Natural killer cell (primary cell): Measurements from ENCODE around the gene PHACTR1. TPM values are rescaled to one million over a fixed set of nuclear protein-coding genes. Genes with fewer than 3 reads are reported as not detected.

Experiments used
- ATAC-seq, 3 donors: fragments of 150-1000 bp in 2 of 3; fragments of 200-7000 bp in 1 of 3; cut with Tn5 transposase; 1 replicate in 1 of 3; 2 replicates in 2 of 3; pipeline ENCODE4 v1.10.0; 2021; ENCODE audit warnings: mild to moderate bottlenecking in 2 of 3, moderate library complexity in 2 of 3
- DNase-seq, 2 donors: peaks; one replicate each; pipeline versions ENCODE4 v3.0.0 to v3.0.0-alpha.2; 2013 to 2021; ENCODE audit warnings: mixed read lengths in 1 of 2
- H3K27ac ChIP-seq: one replicate; pipeline ENCODE4 v1.5.1; 2013; ENCODE audit warnings: mild to moderate bottlenecking, low read length
- H3K27me3 ChIP-seq: one replicate; pipeline ENCODE4 v1.6.1; 2013; ENCODE audit warnings: low read length; ENCODE audit not compliant: control insufficient read depth, insufficient read depth
- H3K36me3 ChIP-seq: one replicate; pipeline ENCODE4 v1.6.1; 2013; ENCODE audit warnings: low read length; ENCODE audit not compliant: control insufficient read depth, insufficient read depth
- H3K4me1 ChIP-seq: one replicate; pipeline ENCODE4 v1.6.1; 2013; ENCODE audit warnings: low read length; ENCODE audit not compliant: control insufficient read depth, insufficient read depth
- H3K4me3 ChIP-seq: one replicate; pipeline ENCODE4 v1.5.1; 2013; ENCODE audit warnings: low read length
- H3K9me3 ChIP-seq: one replicate; pipeline ENCODE4 v1.6.1; 2013; ENCODE audit warnings: low read length; ENCODE audit not compliant: control insufficient read depth, insufficient read depth
- H3K27ac Mint-ChIP-seq, 2 donors: one replicate each; pipeline ENCODE4 v1.8.0; 2022; ENCODE audit warnings: mild to moderate bottlenecking in 2 of 2, mixed read lengths in 2 of 2, moderate library complexity in 1 of 2
- H3K27me3 Mint-ChIP-seq, 2 donors: one replicate each; pipeline ENCODE4 v1.8.0; 2022; ENCODE audit warnings: low read depth in 2 of 2, mixed read lengths in 2 of 2
- H3K36me3 Mint-ChIP-seq: one replicate; pipeline ENCODE4 v1.8.0; 2022; ENCODE audit warnings: mixed read lengths
- H3K4me1 Mint-ChIP-seq, 2 donors: one replicate each; pipeline ENCODE4 v1.8.0; 2022; ENCODE audit warnings: mixed read lengths in 2 of 2
- H3K4me3 Mint-ChIP-seq: one replicate; pipeline ENCODE4 v1.8.0; 2022; ENCODE audit warnings: mild to moderate bottlenecking, moderate library complexity, mixed read lengths
- H3K9me3 Mint-ChIP-seq, 2 donors: one replicate each; pipeline ENCODE4 v1.8.0; 2022; ENCODE audit warnings: mixed read lengths in 2 of 2
- CTCF ChIP-seq: fragments of 200-600 bp; IDR thresholded peaks from one replicate; pipeline ENCODE4 v1.8.0; 2022; ENCODE audit warnings: antibody characterized with exemption
- WGBS: methylation state at CpG from one replicate; pipeline ENCODE4 v1.1.7; 2013; ENCODE audit warnings: missing lambda C conversion rate; ENCODE audit not compliant: insufficient coverage; 5-methylcytosine and 5-hydroxymethylcytosine counted together
- intact Hi-C: fragments of 100-400 bp; cut with micrococcal nuclease; formaldehyde crosslinking; loops from one replicate; pipeline ENCODE4 v1.14.2; 2022
- total RNA-seq, 4 donors: library from RNA; stranded (reverse); fragments of 120-200 nt in 1 of 4; gene quantifications; one replicate each; pipeline versions ENCODE4 v1.2.3 to v1.2.4, GENCODE V29; 2013 to 2022

The PHACTR1 gene
- total RNA-seq, 3 donors from 2014 or later (not counting 1 experiment from before 2014, with no cell fraction given): 5.2 to 19.0 (median 5.4) TPM

GRCh38 chr6:13074415-13075140 is 358.0 kb downstream of the PHACTR1 start:
- Mint-ChIP-seq H3K4me1 (no peaks in the 10 kb centered on the region), H3K27ac (no peak overlapping the region)
- 94% methylated on average over 2 of the region's 3 CpGs for WGBS

GRCh38 chr6:13075141-13075845 is 358.7 kb downstream of the PHACTR1 start:
- H3K4me1 Mint-ChIP-seq: no peaks in the 10 kb centered on the region
- 80% methylated on average over 7 of the region's 7 CpGs for WGBS
- DNase-seq (no peak), ATAC-seq (no peak)
- intact Hi-C loops: no loop called here
- H3K27me3 Mint-ChIP-seq: peaks cover 23 to 36% of the 10 kb centered on the region in 2 donors
- H3K9me3 ChIP-seq: no peaks in the 10 kb centered on the region
- no peaks in the 10 kb centered on the region for H3K4me1 ChIP-seq
- H3K27ac Mint-ChIP-seq: no peak overlapping the region
- H3K27me3 ChIP-seq: peaks cover 2% of the 10 kb centered on the region
- no peaks in the 10 kb centered on the region for H3K9me3 Mint-ChIP-seq
- H3K4me3 Mint-ChIP-seq: no peak overlapping the region
- H3K27ac ChIP-seq: no peak overlapping the region
- no peak overlapping the region for H3K4me3 ChIP-seq
- TF ChIP-seq CTCF: no peak
- H3K36me3 ChIP-seq: no peaks in the 10 kb centered on the region
- no peaks in the 10 kb centered on the region for H3K36me3 Mint-ChIP-seq

More at GRCh38 chr6:13074415-13075140, 358.0 kb downstream of the PHACTR1 start:
- Mint-ChIP-seq H3K27me3 (peaks cover 17 to 31% of the 10 kb centered on the region in 2 donors), H3K36me3 (no peaks in the 10 kb centered on the region), H3K9me3 (no peaks in the 10 kb centered on the region), H3K4me3 (no peak overlapping the region)
- peaks cover 2% of the 10 kb centered on the region for H3K27me3 ChIP-seq
- no peaks in the 10 kb centered on the region for H3K9me3 ChIP-seq
- no peak for ATAC-seq
- DNase-seq: no peak
- no peak overlapping the region for H3K27ac ChIP-seq
- intact Hi-C loops: no loop called here
- H3K4me1 ChIP-seq: no peaks in the 10 kb centered on the region
- no peak overlapping the region for H3K4me3 ChIP-seq
- TF ChIP-seq CTCF: no peak
- H3K36me3 ChIP-seq: no peaks in the 10 kb centered on the region

GRCh38 chr6:13076575-13076974 is 360.0 kb downstream of the PHACTR1 start:
- Histone ChIP-seq H3K9me3 (no peaks in the 10 kb centered on the region), H3K27ac (no peak overlapping the region), H3K27me3 (peaks cover 2% of the 10 kb centered on the region), H3K36me3 (no peaks in the 10 kb centered on the region), H3K4me3 (no peak overlapping the region), H3K4me1 (no peaks in the 10 kb centered on the region)
- Mint-ChIP-seq H3K27me3 (peaks cover 23 to 36% of the 10 kb centered on the region in 2 donors), H3K36me3 (no peaks in the 10 kb centered on the region), H3K4me3 (no peak overlapping the region), H3K4me1 (no peaks in the 10 kb centered on the region), H3K27ac (no peak overlapping the region), H3K9me3 (no peaks in the 10 kb centered on the region)
- DNase-seq (no peak), ATAC-seq (no peak)
- WGBS: 94% methylated on average over 3 of the region's 3 CpGs
- intact Hi-C loops: no loop called here
- no peak for TF ChIP-seq CTCF
